Activated T-helper 2 cell treated with anti-CD3 and anti-CD28 coated beads, Interferon-gamma antibody, Interleukin-2, Interleukin-4, amounts not matched to agents 10 μg/mL and 5 μg/mL and 100 μg/mL, durations not matched to agents 14 hours and 24 hours and 36 hours (primary cell): ENCODE results near the gene HDAC5. TPM values are rescaled to one million over a fixed set of nuclear protein-coding genes. Genes with fewer than 3 reads are reported as not detected.

Experiments
- DNase-seq: peaks from one replicate; pipeline ENCODE4 v3.0.0; 2021; ENCODE audit warnings: low spot score
- H3K27ac Mint-ChIP-seq: one replicate; pipeline ENCODE4 v1.8.0; 2021; ENCODE audit warnings: mixed read lengths
- H3K27me3 Mint-ChIP-seq: one replicate; pipeline ENCODE4 v1.8.0; 2021; ENCODE audit warnings: low read depth, mixed read lengths
- H3K36me3 Mint-ChIP-seq: one replicate; pipeline ENCODE4 v1.8.0; 2021; ENCODE audit warnings: low read depth, mixed read lengths
- H3K4me1 Mint-ChIP-seq: one replicate; pipeline ENCODE4 v1.8.0; 2021; ENCODE audit warnings: low read depth, mixed read lengths
- H3K4me3 Mint-ChIP-seq: one replicate; pipeline ENCODE4 v1.8.0; 2021; ENCODE audit warnings: low read depth, mild to moderate bottlenecking, moderate library complexity, mixed read lengths
- H3K9me3 Mint-ChIP-seq: one replicate; pipeline ENCODE4 v1.8.0; 2021; ENCODE audit warnings: mixed read lengths
- intact Hi-C: fragments of 100-400 bp; cut with micrococcal nuclease; formaldehyde crosslinking; loops from one replicate; pipeline ENCODE4 v1.15.1; 2023
- total RNA-seq: library from RNA; stranded (reverse); gene quantifications from 2 replicates; pipeline ENCODE4 v1.2.3, GENCODE V29; 2022

The HDAC5 gene
- total RNA-seq, 1 donor from 2014 or later: 18.7 TPM

- no peak overlapping the region for H3K4me3 Mint-ChIP-seq
- intact Hi-C loops: no loop called here
- H3K27ac Mint-ChIP-seq: no peak overlapping the region
- H3K27me3 Mint-ChIP-seq: no peaks in the 10 kb centered on the region
- peaks cover 13% of the 10 kb centered on the region for H3K36me3 Mint-ChIP-seq
- no peak for DNase-seq
- peaks cover 14% of the 10 kb centered on the region for H3K4me1 Mint-ChIP-seq
- no peaks in the 10 kb centered on the region for H3K9me3 Mint-ChIP-seq
These were observed 38.5 kb downstream of the HDAC5 start for GRCh38 chr17:44084921-44085320.

GRCh38 chr17:44084131-44084538 lies 39.3 kb downstream of the HDAC5 start:
- Mint-ChIP-seq H3K9me3 (no peaks in the 10 kb centered on the region), H3K4me3 (no peak overlapping the region), H3K27ac (no peak overlapping the region), H3K36me3 (peaks cover 13% of the 10 kb centered on the region), H3K4me1 (peaks cover 14% of the 10 kb centered on the region), H3K27me3 (no peaks in the 10 kb centered on the region)
- intact Hi-C loops: no loop called here
- DNase-seq: no peak

GRCh38 chr17:44083250-44083849 lies 40.1 kb downstream of the HDAC5 start:
- Mint-ChIP-seq H3K4me1 (peaks cover 11% of the 10 kb centered on the region), H3K9me3 (no peaks in the 10 kb centered on the region), H3K27ac (no peak overlapping the region), H3K36me3 (peaks cover 10% of the 10 kb centered on the region), H3K27me3 (no peaks in the 10 kb centered on the region), H3K4me3 (no peak overlapping the region)
- intact Hi-C loops: no loop called here
- DNase-seq: no peak

GRCh38 chr17:44082256-44082927 lies 41.0 kb downstream of the HDAC5 start:
- Mint-ChIP-seq H3K9me3 (no peaks in the 10 kb centered on the region), H3K4me1 (peaks cover 9% of the 10 kb centered on the region), H3K27me3 (no peaks in the 10 kb centered on the region), H3K4me3 (no peak overlapping the region), H3K27ac (no peak overlapping the region), H3K36me3 (peaks cover 10% of the 10 kb centered on the region)
- no peak for DNase-seq
- intact Hi-C loops: no loop called here

- H3K27ac Mint-ChIP-seq: no peak overlapping the region
- no peak for DNase-seq
- H3K4me3 Mint-ChIP-seq: no peak overlapping the region
- peaks cover 5% of the 10 kb centered on the region for H3K4me1 Mint-ChIP-seq
- intact Hi-C loops: no loop called here
- H3K9me3 Mint-ChIP-seq: no peaks in the 10 kb centered on the region
- H3K27me3 Mint-ChIP-seq: no peaks in the 10 kb centered on the region
- H3K36me3 Mint-ChIP-seq: peaks cover 11% of the 10 kb centered on the region
These were observed 41.8 kb downstream of the HDAC5 start for GRCh38 chr17:44081681-44082080.

- DNase-seq: no peak
- peaks cover 13% of the 10 kb centered on the region for H3K36me3 Mint-ChIP-seq
- H3K9me3 Mint-ChIP-seq: no peaks in the 10 kb centered on the region
- peaks cover 1% of the 10 kb centered on the region for H3K4me1 Mint-ChIP-seq
- no peak overlapping the region for H3K4me3 Mint-ChIP-seq
- no peaks in the 10 kb centered on the region for H3K27me3 Mint-ChIP-seq
- no peak overlapping the region for H3K27ac Mint-ChIP-seq
- intact Hi-C loops: no loop called here
These were observed 43.3 kb downstream of the HDAC5 start for GRCh38 chr17:44079877-44080821.

GRCh38 chr17:44078412-44078811 lies 45.0 kb downstream of the HDAC5 start:
- Mint-ChIP-seq H3K4me3 (no peak overlapping the region), H3K9me3 (no peaks in the 10 kb centered on the region), H3K4me1 (peaks cover 1% of the 10 kb centered on the region), H3K27me3 (no peaks in the 10 kb centered on the region), H3K36me3 (peaks cover 19% of the 10 kb centered on the region), H3K27ac (no peak overlapping the region)
- intact Hi-C loops: no loop called here
- no peak for DNase-seq

- DNase-seq: no peak
- H3K27me3 Mint-ChIP-seq: no peaks in the 10 kb centered on the region
These were observed 45.9 kb downstream of the HDAC5 start for GRCh38 chr17:44077595-44077909.

GRCh38 chr17:44076716-44077594 lies 46.5 kb downstream of the HDAC5 start:
- Mint-ChIP-seq H3K27me3 (no peaks in the 10 kb centered on the region), H3K9me3 (no peaks in the 10 kb centered on the region), H3K4me1 (peaks cover 3% of the 10 kb centered on the region), H3K4me3 (no peak overlapping the region), H3K36me3 (peaks cover 16% of the 10 kb centered on the region), H3K27ac (no peak overlapping the region)
- DNase-seq: no peak
- intact Hi-C loops: no loop called here

More at GRCh38 chr17:44077595-44077909, 45.9 kb downstream of the HDAC5 start:
- Mint-ChIP-seq H3K36me3 (peaks cover 17% of the 10 kb centered on the region), H3K27ac (no peak overlapping the region), H3K4me3 (no peak overlapping the region), H3K9me3 (no peaks in the 10 kb centered on the region), H3K4me1 (peaks cover 1% of the 10 kb centered on the region)
- intact Hi-C loops: no loop called here

- DNase-seq: no peak
- no peaks in the 10 kb centered on the region for H3K27me3 Mint-ChIP-seq
- peaks cover 10% of the 10 kb centered on the region for H3K4me1 Mint-ChIP-seq
- intact Hi-C loops: no loop called here
- H3K27ac Mint-ChIP-seq: no peak overlapping the region
- peaks cover 19% of the 10 kb centered on the region for H3K36me3 Mint-ChIP-seq
- no peaks in the 10 kb centered on the region for H3K9me3 Mint-ChIP-seq
- no peak overlapping the region for H3K4me3 Mint-ChIP-seq
These were observed 47.7 kb downstream of the HDAC5 start for GRCh38 chr17:44075598-44076293.

- Mint-ChIP-seq H3K36me3 (peaks cover 19% of the 10 kb centered on the region), H3K4me1 (peaks cover 16% of the 10 kb centered on the region), H3K27ac (no peak overlapping the region), H3K27me3 (no peaks in the 10 kb centered on the region), H3K4me3 (no peak overlapping the region), H3K9me3 (no peaks in the 10 kb centered on the region)
- no peak for DNase-seq
- intact Hi-C loops: loop anchor here (5.0 kb wide), 2 partner anchors 47 to 67 kb away; partner anchors contain the start of genes HDAC5 and HROB
These were observed 48.5 kb downstream of the HDAC5 start for GRCh38 chr17:44074911-44075285.
